Caco-2 (cell line): ENCODE data around the gene GJC1. TPM values are rescaled to one million over a fixed set of nuclear protein-coding genes. Genes with fewer than 3 reads are reported as not detected.

Experiments used
- BruUV-seq: library from RNA; stranded (reverse); fragments of 400-500 nt; replicated peaks from 2 replicates; lab custom pipeline; 2021; lab: Mats Ljungman, UMichigan
- CTCF ChIA-PET: fragments of 300-600 bp; sonication (Branson Sonifier 250); formaldehyde crosslinking; loops from one replicate; lab custom pipeline; 2022; ENCODE audit warnings: antibody characterized with exemption; lab: Charles Lee
- POLR2A ChIA-PET: fragments of 300-600 bp; sonication (Branson Sonifier 250); formaldehyde crosslinking; loops from one replicate; lab custom pipeline; 2022; ENCODE audit warnings: antibody characterized with exemption; lab: Charles Lee
- DNase-seq, 2 experiments: peaks; one replicate each; pipeline versions ENCODE4 v3.0.0 to v3.0.0-alpha.2; 2020 to 2022
- H3K27me3 ChIP-seq: replicated peaks from 2 replicates; pipeline ENCODE4 v1.6.0; 2011; ENCODE audit warnings: low read length; ENCODE audit not compliant: control insufficient read depth, insufficient read depth
- H3K36me3 ChIP-seq: 2 replicates; pipeline ENCODE4 v1.5.1; 2011; ENCODE audit warnings: low read length; ENCODE audit not compliant: control insufficient read depth, insufficient read depth
- H3K4me1 ChIP-seq: fragments of 250-450 bp; sonication (Bioruptor Pico); 2 replicates; pipeline ENCODE4 v1.5.1; 2020; ENCODE audit warnings: mild to moderate bottlenecking
- H3K4me3 ChIP-seq: 2 replicates; pipeline ENCODE4 v1.5.1; 2011; ENCODE audit warnings: low read depth, mild to moderate bottlenecking, control low read depth, low read length
- H3K9me3 ChIP-seq: fragments of 250-450 bp; sonication (Bioruptor Pico); 2 replicates; pipeline ENCODE4 v1.5.1; 2020; ENCODE audit warnings: mild to moderate bottlenecking, moderate library complexity
- H3K27ac Mint-ChIP-seq: one replicate; pipeline ENCODE4 v1.8.0; 2022; ENCODE audit warnings: mixed read lengths; ENCODE audit not compliant: unreplicated experiment
- H3K27me3 Mint-ChIP-seq: one replicate; pipeline ENCODE4 v1.8.0; 2022; ENCODE audit warnings: mixed read lengths; ENCODE audit not compliant: insufficient read depth, unreplicated experiment
- H3K36me3 Mint-ChIP-seq: one replicate; pipeline ENCODE4 v1.8.0; 2022; ENCODE audit warnings: mild to moderate bottlenecking, mixed read lengths; ENCODE audit not compliant: insufficient read depth, unreplicated experiment
- H3K4me1 Mint-ChIP-seq: one replicate; pipeline ENCODE4 v1.8.0; 2022; ENCODE audit warnings: low read depth, mixed read lengths; ENCODE audit not compliant: unreplicated experiment
- H3K4me3 Mint-ChIP-seq: one replicate; pipeline ENCODE4 v1.8.0; 2022; ENCODE audit warnings: mild to moderate bottlenecking, moderate library complexity, mixed read lengths; ENCODE audit not compliant: unreplicated experiment
- H3K9me3 Mint-ChIP-seq: one replicate; pipeline ENCODE4 v1.8.0; 2022; ENCODE audit warnings: mixed read lengths; ENCODE audit not compliant: unreplicated experiment
- intact Hi-C: fragments of 100-400 bp; cut with micrococcal nuclease; formaldehyde crosslinking; loops from one replicate; pipeline ENCODE4 v1.10.0; 2022; ENCODE audit not compliant: unreplicated experiment
- total RNA-seq: library from RNA; stranded (reverse); gene quantifications from 2 replicates; pipeline ENCODE4 v1.2.3, GENCODE V29; 2022
- TF ChIP-seq, protein P1 (sequence below), 2 experiments: fragments of 200-600 bp in 1 of 2; IDR thresholded peaks; 1 replicate in 1 of 2; 2 replicates in 1 of 2; pipeline versions ENCODE4 v1.5.1 to v1.8.0; 2011 to 2022; ENCODE audit warnings: antibody characterized with exemption in 1 of 2, control low read depth in 1 of 2, inconsistent platforms in 1 of 2, low read depth in 1 of 2, low read length in 1 of 2, mild to moderate bottlenecking in 1 of 2, moderate library complexity in 1 of 2; ENCODE audit not compliant: insufficient read depth in 1 of 2, severe bottlenecking in 1 of 2, unreplicated experiment in 1 of 2

The GJC1 gene
- total RNA-seq, 1 experiment from 2014 or later = 33.5 TPM

DNA sequence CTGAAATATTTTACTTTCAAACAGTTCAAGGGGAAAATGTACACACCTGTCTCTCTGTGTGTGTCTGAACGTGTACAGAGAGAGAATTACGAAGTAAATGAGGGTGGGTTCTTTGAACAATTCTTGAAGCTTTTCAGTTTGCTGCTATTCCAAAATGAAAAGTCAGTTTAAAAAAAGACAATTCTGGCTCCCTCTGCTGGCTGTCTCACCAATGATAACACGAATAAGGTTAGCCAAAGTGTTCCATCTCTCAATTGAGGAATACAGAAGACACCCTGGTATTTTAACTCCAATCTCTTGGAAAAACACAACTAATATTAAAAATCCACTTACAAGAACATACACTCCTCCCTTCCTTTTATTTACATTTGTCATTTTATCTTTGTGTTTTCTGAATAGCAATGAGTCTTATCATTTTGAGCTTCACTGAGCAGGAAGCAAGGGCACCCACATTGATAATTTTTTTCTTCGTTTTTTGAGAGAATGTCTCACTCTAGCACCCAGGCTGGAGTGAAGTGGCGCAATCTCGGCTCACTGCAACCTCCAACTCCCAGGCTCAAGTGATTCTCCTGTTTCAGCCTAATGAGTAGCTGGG is 48.6 kb upstream of the GJC1 start:
- H3K4me1 ChIP-seq = no peaks in the 10 kb centered on the region
- no peaks in the 10 kb centered on the region; the same call in none of the 2 replicates for H3K36me3 ChIP-seq
- no peak overlapping the region for H3K4me3 ChIP-seq
- intact Hi-C loops = loop anchor here (1.0 kb wide), 1 partner anchor 103 kb away; no protein-coding TSS in a partner anchor
- H3K27me3 ChIP-seq = no peaks in the 10 kb centered on the region
- Mint-ChIP-seq H3K27me3 (no peaks in the 10 kb centered on the region), H3K9me3 (no peaks in the 10 kb centered on the region), H3K36me3 (peaks cover 85% of the 10 kb centered on the region), H3K4me3 (no peak overlapping the region), H3K4me1 (no peaks in the 10 kb centered on the region), H3K27ac (no peak overlapping the region)
- POLR2A ChIA-PET = no interaction called here
- TF ChIP-seq, protein P1, sequence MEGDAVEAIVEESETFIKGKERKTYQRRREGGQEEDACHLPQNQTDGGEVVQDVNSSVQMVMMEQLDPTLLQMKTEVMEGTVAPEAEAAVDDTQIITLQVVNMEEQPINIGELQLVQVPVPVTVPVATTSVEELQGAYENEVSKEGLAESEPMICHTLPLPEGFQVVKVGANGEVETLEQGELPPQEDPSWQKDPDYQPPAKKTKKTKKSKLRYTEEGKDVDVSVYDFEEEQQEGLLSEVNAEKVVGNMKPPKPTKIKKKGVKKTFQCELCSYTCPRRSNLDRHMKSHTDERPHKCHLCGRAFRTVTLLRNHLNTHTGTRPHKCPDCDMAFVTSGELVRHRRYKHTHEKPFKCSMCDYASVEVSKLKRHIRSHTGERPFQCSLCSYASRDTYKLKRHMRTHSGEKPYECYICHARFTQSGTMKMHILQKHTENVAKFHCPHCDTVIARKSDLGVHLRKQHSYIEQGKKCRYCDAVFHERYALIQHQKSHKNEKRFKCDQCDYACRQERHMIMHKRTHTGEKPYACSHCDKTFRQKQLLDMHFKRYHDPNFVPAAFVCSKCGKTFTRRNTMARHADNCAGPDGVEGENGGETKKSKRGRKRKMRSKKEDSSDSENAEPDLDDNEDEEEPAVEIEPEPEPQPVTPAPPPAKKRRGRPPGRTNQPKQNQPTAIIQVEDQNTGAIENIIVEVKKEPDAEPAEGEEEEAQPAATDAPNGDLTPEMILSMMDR (IDR thresholded peaks at IDR 0.05; ENCODE audit: insufficient read depth in 1 of 2, low read depth in 1 of 2, low read length in 1 of 2, severe bottlenecking in 1 of 2, unreplicated experiment in 1 of 2) = peak; percentile 52 to 59
- no TSS peak for BruUV-seq
- H3K9me3 ChIP-seq = no peaks in the 10 kb centered on the region
- CTCF ChIA-PET = interaction anchor here (0.7 to 1.6 kb wide), 7 partner anchors 11 to 119 kb away, joined by 3 to 11 read pairs (median 5); partner anchors contain the start of gene EFTUD2
- peak in 1 of 2 experiments; percentile 52 for DNase-seq

DNA sequence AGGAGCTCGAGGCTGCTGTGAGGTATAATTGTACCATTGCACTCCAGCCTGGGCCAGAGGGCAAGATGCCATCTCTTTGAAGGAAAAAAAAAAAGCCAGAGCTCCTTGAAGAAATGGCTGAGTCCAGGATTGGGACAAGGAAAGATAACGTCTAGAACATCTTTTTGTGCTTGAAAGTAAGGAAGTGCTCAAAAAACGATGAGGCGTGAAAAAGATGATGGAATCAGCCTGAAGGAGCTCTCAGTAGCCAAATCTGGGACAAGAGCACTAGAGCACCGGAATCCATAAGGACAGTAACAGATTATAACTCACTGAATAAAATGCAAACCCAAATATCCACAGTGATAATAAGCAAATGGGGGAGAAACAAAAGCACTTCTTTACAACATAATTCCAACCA is 47.0 kb upstream of the GJC1 start:
- H3K9me3 ChIP-seq = no peaks in the 10 kb centered on the region
- no peaks in the 10 kb centered on the region for H3K27me3 ChIP-seq
- no TSS peak for BruUV-seq
- H3K4me1 ChIP-seq = no peaks in the 10 kb centered on the region
- ChIA-PET CTCF (interaction anchor here (0.7 to 1.0 kb wide), 5 partner anchors 13 to 396 kb away, joined by 3 to 4 read pairs (median 4); no protein-coding TSS in a partner anchor), POLR2A (interaction anchor here (0.7 kb wide), 1 partner anchor 91 kb away, joined by 3 read pairs; the partner anchor contains the start of gene C1QL1)
- TF ChIP-seq, protein P1 (IDR thresholded peaks at IDR 0.05; ENCODE audit: insufficient read depth in 1 of 2, low read depth in 1 of 2, low read length in 1 of 2, severe bottlenecking in 1 of 2, unreplicated experiment in 1 of 2) = no peak
- no peaks in the 10 kb centered on the region for H3K4me1 Mint-ChIP-seq
- H3K4me3 Mint-ChIP-seq = no peak overlapping the region
- no peaks in the 10 kb centered on the region for H3K9me3 Mint-ChIP-seq
- H3K27ac Mint-ChIP-seq = no peak overlapping the region
- no peak overlapping the region for H3K4me3 ChIP-seq
- no peak for DNase-seq
- H3K36me3 Mint-ChIP-seq = peaks cover 81% of the 10 kb centered on the region
- intact Hi-C loops = no loop called here
- H3K36me3 ChIP-seq = no peaks in the 10 kb centered on the region; the same call in none of the 2 replicates
- no peaks in the 10 kb centered on the region for H3K27me3 Mint-ChIP-seq

DNA sequence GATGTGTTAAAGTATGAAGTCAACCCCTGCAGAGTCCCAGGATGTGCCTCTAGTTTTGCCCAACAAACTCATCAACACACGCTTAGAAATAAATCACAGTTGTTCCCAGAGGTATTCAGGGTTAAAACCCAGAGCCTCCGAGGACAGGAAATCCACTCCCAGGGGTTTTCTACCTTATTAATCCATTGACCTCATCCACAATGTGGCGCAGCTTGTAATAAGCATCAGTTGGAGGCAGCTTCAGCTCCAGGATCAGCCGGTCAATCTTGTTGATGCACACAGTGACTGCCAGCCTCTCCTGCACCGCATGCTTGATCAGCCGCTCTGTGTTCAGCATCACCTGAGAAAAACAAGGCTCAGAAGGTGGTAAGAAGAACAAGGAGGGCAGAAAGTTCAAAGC is 45.7 kb upstream of the GJC1 start:
- no peak for DNase-seq
- CTCF ChIA-PET = no interaction called here
- TF ChIP-seq, protein P1 (IDR thresholded peaks at IDR 0.05; ENCODE audit: insufficient read depth in 1 of 2, low read depth in 1 of 2, low read length in 1 of 2, severe bottlenecking in 1 of 2, unreplicated experiment in 1 of 2) = no peak
- Histone ChIP-seq H3K4me1 (no peaks in the 10 kb centered on the region), H3K4me3 (no peak overlapping the region), H3K36me3 (peaks cover 1% of the 10 kb centered on the region), H3K27me3 (no peaks in the 10 kb centered on the region), H3K9me3 (no peaks in the 10 kb centered on the region)
- H3K4me1 Mint-ChIP-seq = no peaks in the 10 kb centered on the region
- POLR2A ChIA-PET = no interaction called here
- H3K9me3 Mint-ChIP-seq = no peaks in the 10 kb centered on the region
- no peak overlapping the region for H3K4me3 Mint-ChIP-seq
- intact Hi-C loops = no loop called here
- H3K36me3 Mint-ChIP-seq = peaks cover 84% of the 10 kb centered on the region
- no peak overlapping the region for H3K27ac Mint-ChIP-seq
- BruUV-seq = no TSS peak
- no peaks in the 10 kb centered on the region for H3K27me3 Mint-ChIP-seq
